NCI-H2081 (cell line): ENCODE measurements around the gene LAMC3.

ENCODE experiments used
- DNase-seq, 2 experiments: peaks; one replicate each; lab custom pipeline; 2025; lab: John Stamatoyannopoulos, UW

The LAMC3 gene

DNA sequence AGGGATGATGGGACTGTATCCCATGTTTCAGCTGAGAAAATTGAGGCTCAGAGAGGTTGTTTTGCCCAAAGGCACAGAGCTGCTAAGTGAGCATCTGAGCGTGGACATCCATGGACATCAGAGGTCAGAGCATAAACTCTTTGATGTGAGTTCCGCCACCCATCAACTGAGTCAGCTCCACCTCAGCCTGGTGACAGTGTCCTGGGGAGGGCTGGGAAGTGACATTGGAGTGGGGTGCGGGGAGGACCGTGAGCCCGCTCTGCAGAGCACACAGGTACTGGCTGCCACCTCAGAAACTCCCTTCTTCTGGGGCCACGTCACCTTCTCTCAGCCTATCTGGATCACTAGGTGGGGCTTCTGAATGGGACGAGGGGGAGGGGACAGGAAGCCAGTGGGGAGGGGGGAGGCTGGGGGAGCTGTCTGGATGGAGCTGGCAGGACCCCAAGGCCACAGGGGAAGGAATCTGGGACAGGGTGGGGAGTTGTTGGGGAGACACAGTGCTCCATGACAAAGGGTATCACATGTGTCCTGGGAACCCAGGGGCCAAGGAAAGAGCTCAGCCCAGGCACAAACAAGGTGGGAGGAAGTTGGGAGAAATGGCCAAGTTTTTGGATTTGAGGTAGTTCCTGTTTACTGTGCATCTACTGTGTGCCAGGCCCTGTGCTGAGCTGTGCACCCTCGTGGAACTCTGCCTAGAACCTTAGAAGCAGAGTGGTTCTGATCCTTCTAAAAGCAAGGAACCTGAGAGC is 2.5 kb downstream of the LAMC3 start:
- DNase-seq, result no peak

DNA sequence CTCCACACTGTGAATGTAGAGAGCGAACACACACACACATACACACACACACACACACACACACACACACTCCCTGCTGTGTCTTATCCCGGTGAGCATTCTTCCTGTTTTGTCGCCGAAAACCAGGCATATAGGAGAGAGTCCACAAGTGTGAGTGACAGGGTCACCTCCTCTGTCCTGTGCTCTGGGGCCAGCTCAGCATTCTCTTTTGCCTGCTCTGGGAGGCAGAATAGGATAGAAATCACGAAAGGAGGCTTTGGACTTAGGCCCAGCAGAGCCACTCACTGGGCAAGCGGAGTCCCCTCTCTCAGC is 3.0 kb downstream of the LAMC3 start:
- DNase-seq, result no peak

DNA sequence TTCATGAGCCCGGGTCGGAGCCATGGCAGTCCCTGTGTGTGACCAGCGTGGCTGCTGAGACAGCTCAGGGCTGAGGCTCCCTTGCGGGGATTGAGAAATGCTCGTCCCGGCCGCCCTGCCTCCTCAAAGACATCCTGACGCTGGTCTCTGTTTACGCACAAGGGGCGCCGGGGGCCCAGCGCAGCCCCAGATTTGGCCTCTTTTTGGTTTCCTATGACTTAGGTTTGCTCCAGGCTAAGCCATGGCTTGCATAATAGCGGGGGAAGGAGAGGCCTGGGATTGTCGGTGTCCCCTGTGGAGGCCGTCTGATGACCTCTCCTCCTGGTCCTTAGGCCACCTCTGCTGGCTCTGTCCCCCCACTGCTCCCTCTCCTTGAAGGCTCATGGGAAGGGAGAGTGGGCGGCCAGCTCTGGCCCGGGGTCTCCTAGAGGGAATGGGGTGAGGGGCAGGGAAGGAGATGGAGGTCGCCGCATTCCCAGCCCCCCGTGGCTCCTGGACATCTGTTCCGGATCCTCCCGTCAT is 3.5 kb downstream of the LAMC3 start:
- no peak for DNase-seq

DNA sequence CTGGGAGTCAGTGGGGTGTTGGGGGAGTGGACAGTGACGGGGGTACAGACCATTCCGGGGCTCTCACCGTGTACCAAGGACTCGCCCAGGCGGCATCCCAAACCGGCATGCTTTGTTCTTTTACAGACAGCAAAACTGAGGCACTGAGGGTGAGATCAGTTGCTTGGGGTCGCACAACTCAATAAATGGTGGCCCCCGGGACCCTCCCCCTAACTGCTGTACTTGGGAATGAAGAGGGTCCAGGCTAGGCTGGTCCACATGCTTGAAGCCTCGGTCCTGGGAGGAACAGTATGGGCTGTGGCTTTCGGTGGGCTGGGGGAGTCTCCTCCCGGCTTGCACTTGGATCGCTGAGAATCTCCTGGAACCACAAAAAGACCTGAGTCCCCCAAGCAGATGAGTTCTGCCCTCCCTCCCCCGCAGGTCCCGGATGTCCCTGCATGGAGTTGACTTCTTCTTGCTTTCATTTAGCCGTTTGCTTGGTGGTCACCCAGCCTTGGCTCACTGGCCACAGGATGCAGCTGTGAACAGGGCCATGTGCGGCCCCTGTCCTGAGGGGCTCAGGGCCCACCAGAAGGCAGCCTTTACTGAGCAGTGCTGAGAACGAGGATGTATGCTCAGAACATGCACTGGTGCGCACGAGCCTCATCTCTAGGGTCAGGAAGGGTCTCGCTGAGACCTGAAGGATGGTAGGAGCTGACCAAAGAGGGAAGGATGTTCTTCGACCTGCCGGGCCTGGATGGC is 4.2 kb downstream of the LAMC3 start:
- DNase-seq, result no peak

DNA sequence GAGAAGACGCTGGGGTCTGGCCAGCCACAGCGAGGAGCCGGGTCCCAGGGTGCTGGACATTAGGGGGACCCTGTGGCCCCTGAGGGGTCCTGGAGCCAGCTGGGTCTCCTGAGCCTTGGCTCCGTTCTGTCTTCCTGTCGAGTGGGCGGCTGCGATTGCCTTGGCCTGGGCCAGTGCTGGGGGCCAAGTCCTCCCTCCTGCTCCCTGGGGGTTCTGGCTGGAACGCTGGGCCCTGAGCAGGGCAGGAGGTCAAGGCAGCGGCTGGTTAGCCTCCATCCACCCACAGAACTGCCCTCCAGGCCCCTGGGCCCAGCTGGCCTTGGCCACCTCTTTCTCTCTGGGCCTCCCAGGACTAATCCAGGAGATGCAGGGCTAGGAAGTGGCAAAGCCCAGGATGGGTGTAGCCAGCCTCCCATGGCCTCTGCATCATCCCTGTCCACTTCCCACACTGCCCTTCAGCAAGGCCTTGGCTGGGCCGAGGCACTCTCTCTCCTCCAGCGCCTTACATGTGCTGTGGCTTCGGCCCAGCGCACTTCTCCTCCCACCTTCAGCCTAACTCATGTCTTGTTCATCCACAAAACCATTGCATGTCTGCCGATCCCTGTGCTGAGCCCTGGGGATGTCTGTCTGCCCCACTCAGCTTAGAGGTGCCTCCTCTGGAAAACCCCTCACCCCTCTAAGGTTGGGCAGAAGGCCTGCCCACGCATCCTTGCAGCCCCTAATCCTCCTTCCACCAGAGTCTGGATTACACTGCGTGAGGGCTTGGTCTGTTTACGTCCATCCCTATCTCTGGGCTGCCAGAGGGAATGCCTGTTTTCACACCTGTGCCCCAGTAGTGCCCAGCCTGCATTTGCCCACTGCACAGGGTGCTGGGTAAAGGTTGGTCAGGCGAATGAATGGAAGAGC is 5.0 kb downstream of the LAMC3 start:
- no peak for DNase-seq

DNA sequence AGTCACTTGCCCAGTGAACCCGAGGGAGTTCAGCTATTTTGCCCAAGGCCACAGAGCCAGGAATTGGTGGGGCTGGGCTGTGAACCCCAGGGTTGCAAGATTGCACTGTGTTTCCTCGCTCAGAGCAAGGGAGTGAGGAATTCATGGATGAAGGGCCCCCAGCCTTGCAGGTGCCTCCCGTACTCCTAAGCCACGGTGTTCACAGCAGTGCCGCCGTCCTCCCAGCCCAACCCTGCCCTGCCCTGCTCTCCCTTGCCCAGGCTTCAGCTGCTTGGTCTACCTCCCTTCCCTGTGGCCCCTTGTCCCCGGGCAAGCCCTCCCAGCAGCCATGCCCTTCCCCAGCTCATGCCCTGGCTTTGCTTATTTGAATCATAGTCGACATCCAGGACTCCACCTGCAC is 6.1 kb downstream of the LAMC3 start:
- no peak for DNase-seq

DNA sequence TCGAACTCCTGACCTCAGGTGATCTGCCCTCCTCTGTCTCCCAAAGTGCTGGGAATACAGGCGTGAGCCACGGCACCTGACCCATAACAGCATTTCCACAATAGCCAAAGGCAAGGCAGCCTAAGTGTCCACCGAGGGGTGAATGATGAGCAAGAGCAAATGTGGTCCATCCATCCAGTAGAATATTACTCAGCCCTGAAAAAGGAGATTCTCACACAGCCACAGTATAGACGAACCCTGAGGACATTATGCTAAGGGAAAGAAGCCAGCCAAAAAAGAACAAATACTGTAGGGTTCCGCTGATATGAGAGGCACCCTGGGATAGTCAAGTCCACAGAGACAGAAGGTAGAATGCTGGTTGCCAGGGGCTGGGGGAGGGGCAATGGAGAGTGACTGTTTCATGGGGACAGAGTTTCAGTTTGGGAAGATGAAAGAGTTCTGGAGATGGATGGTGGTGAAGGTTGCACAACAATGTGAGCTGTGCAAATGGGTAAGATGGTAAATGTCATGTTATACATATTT is 7.0 kb downstream of the LAMC3 start:
- DNase-seq, result no peak

DNA sequence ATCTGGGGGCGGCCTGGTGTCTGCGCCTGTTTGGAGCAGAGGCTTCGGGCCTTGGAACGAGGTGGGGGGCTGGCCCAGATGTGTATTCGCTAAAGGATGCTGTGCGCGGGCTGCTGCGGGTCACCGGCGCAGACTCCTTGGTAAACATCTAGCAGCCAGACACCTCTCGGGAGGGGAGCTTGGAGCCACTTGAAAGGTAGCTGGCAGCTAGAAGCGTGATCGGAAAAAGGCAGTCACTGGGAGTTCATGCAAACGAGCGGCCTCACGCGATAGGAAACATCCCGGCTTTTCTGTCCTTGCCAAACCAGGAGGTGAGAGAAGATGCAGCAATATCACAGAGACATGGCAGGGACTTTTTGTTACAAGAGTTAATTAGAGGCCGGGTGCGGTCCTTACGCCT is 8.1 kb downstream of the LAMC3 start:
- DNase-seq, result no peak

DNA sequence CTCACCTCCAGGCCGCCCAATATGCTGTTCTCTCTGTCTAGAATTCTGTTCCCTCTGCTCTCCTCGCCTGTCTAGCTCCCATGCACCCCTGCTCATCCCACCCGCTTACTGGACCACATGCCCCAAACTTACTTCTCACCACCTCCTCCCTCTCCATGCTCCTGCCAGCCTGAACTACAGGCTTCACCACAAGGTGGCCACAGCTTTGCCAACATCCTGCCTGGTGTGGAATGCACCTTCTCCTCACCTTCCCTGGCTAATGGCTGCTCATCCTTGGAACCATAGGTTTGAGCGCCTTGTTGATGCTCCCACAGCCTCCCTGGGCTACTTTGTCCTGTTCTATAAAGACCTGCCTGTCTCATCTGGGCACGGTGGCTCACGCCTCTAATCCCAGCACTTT is 9.6 kb downstream of the LAMC3 start:
- no peak for DNase-seq

DNA sequence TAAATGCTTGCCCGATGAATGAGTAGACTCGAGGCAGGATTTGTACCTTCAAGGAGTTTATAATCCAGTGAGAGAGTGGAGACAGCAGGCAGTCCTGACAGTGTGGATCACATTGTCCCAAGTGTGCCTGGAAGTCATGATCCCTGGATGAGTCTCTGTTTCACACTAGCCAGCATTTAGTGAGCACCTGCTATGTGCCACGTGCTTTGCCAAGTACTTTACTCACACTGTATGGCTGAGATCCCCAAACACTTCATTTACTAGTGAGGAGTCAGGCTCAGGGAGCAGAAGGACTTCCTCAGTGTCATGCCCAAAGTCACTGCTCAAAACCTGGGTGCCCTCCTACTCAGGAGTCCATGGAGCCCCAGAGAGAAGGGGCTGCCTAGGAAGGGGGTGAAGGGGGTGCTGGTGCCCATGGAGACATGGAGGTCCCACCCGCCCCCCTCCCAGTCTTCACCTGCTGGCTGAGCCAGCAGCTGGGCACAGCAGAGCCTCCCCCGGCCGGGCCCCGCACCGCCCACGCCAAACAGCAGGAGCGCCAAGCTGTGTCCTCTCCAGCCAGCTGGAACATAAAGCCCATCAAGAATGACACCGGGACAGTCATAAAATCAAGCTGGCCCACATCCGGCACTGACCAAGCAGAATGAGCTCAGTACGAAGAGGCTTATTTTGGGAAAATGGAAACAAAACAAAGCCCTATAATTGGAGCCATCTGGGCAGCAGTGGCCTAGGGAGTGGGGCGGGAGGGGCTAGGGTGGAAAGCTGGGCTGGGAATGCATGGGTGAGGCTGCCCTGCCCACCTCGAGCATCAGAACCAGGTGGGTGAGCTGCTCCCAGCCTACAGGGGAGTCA is 10.6 kb downstream of the LAMC3 start:
- DNase-seq, result peak; percentile 19 to 58

DNA sequence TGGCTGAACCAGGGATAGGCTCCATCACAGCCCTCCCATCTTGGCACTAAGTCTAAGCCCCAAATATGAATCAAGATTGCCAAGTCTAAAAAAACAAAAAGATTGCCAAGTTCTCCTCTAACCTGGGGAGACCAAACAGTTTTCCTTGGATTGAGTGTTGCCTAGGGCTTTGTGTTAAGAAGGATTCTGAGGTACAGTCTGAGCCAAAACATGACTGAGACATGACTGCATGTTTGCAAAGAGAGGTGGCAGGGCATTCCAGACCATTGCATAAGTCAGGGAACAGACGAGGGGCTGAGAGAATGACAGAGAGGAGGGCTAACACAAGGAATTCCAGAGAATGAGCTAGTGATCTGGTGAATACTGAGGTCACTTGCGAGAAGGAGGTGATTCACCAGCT is 11.4 kb downstream of the LAMC3 start:
- no peak for DNase-seq

DNA sequence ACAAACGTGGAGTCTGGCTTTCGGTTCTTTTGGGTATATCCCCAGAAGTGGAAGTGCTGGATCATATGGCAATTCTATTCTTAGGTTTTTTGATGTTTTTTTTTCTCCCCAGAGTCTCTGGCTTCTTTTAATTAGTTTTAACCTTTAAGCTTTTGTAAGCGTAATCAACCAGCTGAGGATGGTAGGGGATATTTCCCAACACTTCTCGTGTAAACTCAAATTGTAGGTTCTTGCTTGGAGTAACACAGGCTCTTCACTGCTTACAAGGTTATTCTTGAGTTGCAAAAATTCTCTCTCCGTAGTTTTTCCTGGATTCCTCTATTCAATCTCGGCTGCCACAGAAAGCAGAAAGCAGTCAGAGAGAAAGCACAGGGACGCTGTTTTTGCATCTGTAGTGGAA is 11.9 kb downstream of the LAMC3 start:
- no peak for DNase-seq

DNA sequence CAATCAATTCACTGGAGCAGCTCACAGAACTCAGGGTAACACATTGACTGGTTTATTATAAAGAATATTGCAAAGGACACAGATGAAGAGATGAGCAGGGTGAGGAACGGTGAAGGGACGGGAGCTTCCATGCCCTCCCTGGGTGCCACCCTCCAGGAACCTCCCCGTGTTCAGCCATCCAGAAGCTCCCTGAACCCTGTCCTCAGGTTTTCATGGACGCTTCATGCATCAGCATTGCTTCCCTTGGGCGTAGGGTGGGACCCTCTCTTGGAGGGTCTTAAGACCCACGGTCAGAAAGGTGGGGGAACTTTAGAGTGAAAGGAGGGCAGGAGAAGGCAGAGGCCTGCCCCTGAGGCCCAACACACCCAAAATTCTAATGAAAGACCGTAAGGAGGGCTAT is 12.8 kb downstream of the LAMC3 start:
- no peak for DNase-seq

DNA sequence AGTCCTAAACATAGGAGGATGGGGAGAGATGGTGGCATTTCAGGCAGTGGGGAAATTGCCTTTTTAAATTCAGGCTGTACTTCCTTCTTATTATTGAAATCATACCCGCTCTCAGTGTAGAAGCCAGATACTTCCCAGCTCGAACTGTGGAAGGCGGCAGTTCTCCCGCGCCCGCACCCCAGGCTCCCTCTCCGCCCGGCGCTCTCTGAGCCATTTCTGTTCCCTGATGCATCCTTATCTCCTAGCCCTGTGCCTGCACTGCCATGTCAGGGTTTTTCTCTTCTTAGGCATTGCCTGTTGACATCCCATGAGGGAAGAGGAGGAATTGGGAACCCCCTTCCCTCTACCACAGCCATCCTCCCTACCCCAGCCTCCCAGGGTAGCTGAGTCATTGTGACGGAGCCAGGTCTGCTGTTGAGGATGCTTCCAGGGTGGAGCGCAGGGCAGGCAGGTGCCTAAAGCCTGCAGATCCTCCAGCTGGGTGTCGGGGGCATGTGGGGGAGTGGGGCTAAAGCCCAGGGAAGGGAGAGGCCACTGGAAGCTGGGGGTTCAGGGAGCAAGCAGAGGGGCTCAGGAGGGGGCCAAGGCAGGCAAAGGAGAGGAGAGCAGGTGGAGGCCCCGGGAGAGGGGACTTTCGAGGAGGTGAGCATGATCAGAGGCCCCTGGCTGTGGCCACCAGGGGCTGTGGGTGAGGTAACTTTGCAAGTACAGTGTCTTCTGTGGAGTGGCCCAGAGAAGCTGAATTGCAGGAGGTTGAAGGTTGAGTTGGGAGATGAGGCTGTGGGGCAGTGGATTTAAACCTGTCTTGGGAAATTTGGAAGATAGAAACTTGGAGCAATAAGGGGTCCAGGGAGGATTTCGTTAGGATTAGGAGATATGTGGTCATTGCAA is 16.2 kb downstream of the LAMC3 start:
- no peak for DNase-seq

DNA sequence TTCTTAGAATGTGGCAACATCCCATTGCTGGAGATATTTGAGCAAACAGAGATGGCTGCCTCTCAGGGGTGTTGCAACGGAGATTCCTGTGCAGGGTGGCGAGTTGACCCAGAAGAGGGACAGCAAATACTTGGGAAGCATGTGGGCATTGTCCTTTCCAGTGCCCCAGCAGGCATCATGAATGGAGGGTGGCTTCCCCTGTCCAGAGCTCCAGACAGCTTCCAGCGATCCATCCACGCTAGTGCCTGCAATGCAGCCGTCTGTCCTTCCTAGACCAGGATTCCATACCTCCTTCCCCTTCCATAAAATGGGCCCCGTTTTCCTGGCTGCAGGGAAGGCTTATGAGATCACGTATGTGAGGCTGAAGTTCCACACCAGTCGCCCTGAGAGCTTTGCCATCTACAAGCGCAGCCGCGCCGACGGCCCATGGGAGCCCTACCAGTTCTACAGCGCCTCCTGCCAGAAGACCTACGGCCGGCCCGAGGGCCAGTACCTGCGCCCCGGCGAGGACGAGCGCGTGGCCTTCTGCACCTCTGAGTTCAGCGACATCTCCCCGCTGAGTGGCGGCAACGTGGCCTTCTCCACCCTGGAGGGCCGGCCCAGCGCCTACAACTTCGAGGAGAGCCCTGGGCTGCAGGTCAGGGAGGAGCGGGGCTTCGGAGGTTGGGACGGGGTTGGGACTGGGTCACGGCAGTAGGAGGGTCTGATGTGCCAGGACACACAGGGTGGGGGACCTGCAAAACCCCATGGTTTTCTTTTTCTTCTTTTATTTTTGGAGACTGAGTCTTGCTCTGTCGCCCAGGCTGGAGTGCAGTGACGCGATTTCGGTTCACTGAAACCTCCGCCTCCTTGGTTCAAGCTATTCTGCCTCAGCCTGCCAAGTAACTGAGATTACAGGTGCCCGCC is 17.2 kb downstream of the LAMC3 start:
- DNase-seq, result no peak

DNA sequence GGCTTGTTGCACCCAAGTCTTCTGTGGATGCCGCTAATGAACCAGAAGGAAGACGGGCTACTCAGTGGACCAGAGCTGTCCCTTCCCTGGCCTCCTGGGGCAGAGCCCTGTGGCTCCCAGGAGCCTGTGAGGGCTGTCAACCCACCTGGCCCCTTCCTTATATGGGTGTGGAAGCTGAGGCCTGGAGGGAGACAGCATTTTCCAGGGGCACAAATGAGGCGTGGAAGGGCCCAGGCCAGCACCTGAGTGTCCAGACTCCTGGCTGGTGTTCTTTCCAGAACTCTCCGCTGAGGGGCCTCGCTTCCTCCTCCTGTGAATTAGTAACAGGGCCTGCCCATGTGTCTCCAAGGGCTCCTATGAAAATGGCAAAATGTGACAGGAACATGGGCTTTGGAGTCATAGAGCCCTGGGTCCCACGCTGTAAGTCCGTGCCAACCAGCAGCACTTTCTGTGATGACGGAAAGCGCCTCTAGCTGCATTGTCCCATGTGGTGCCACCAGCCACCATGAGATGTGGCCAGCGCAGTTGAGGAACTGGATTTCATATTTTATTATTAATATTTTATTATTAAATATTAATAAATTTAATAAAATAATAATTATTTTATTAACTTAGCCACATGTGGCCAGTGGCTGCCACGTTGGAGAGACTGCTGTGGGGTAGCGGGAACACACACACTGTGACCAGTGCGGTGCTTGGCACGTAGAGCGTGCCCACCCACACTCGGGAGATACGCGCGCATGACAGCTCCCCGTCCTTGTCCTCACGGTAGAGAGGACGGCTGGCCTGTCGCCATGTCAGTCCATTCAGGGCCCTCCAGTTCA is 18.3 kb downstream of the LAMC3 start:
- DNase-seq, result no peak

DNA sequence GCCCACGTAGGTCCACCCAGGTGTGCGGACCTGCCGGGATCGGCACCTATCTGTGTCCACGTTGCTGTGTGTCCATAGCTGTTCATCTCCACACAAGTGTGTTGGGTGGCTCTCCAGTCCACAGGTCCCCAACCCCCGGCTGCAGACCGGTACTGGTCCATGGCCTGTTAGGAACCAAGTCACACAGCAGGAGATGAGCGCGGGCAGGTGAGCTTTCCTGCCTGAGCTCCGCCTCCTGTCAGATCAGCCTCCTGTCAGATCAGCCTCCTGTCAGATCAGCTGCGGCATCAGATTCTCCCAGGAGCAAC is 18.9 kb downstream of the LAMC3 start:
- no peak for DNase-seq

DNA sequence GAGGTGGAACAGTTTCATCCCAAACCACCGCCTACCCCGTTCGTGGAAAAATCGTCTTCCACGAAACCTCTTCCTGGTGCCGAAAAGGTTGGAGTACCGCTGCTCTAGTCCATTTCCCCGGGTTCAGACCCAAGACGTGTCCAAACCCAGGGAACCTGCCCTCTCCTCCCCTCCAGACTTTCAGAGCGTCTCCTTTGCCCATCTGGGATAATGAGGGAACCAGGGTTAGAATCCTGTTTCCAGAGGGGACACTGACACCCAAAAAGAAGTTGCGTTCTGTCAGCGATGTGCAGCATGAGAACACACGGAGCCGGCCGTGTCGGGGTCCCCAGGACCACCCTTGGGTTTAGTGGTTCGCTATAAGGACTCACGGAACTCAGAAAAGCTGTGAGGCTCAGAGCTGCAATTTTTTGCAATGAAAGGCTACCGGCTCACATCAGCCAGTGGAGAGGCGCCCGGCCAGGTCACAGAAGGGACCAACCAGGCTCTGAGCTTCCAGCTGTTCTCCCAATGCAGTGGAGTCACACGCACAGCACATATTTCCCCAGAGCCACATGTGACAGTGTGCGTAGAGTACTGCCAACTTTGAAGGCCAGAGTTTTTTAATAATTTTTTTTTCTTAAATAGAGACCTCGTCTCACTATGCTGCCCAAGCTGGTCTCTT is 19.4 kb downstream of the LAMC3 start:
- DNase-seq, result no peak
